ENCODE data around the gene ING1.
"Not testable (repeated sequence)": the region's sequence is repeated elsewhere in the genome, so short reads cannot be mapped to it uniquely, and the experiment has no call there.

The ING1 gene

GRCh38 chr13:110715395-110716246, 2.1 kb downstream of the ING1 start:
- peak; percentile 96 for DNase-seq

GRCh38 chr13:110716247-110716515, 2.7 kb downstream of the ING1 start:
- no peak for DNase-seq

GRCh38 chr13:110719036-110719710, 5.7 kb downstream of the ING1 start:
- DNase-seq, result no peak

GRCh38 chr13:110722971-110723370, 9.5 kb downstream of the ING1 start:
- DNase-seq, result no peak

GRCh38 chr13:110723598-110723997, 10.1 kb downstream of the ING1 start:
- no peak for DNase-seq

- DNase-seq, result not testable (repeated sequence)
These were observed 12.7 kb downstream of the ING1 start for GRCh38 chr13:110726153-110726552.

- peak; percentile 67 for DNase-seq
These were observed 13.2 kb downstream of the ING1 start for GRCh38 chr13:110726726-110727125.

- no peak for DNase-seq
These were observed 17.6 kb downstream of the ING1 start for GRCh38 chr13:110731072-110731471.

- no peak for DNase-seq
These were observed 21.1 kb downstream of the ING1 start for GRCh38 chr13:110734561-110734960.

- DNase-seq, result no peak
These were observed 24.1 kb downstream of the ING1 start for GRCh38 chr13:110737555-110737954.

GRCh38 chr13:110743687-110744086, 30.2 kb downstream of the ING1 start:
- no peak for DNase-seq

GRCh38 chr13:110746438-110746837, 32.9 kb downstream of the ING1 start:
- DNase-seq, result no peak

- no peak for DNase-seq
These were observed 34.8 kb downstream of the ING1 start for GRCh38 chr13:110748271-110748670.

GRCh38 chr13:110756219-110756631, 42.7 kb downstream of the ING1 start:
- no peak for DNase-seq

- DNase-seq, result no peak
These were observed 43.8 kb downstream of the ING1 start for GRCh38 chr13:110757296-110757695.

- no peak for DNase-seq
These were observed 44.8 kb downstream of the ING1 start for GRCh38 chr13:110758195-110758805.

GRCh38 chr13:110759710-110760109, 46.2 kb downstream of the ING1 start:
- DNase-seq, result no peak

- no peak for DNase-seq
These were observed 47.1 kb downstream of the ING1 start for GRCh38 chr13:110760611-110761010.

GRCh38 chr13:110766671-110767430, 53.4 kb downstream of the ING1 start:
- no peak for DNase-seq

GRCh38 chr13:110767476-110767875, 54.0 kb downstream of the ING1 start:
- no peak for DNase-seq

GRCh38 chr13:110769097-110769496, 55.6 kb downstream of the ING1 start:
- no peak for DNase-seq

GRCh38 chr13:110770678-110771077, 57.2 kb downstream of the ING1 start:
- no peak for DNase-seq

GRCh38 chr13:110771194-110771593, 57.7 kb downstream of the ING1 start:
- DNase-seq, result no peak

Data from CD4-positive, alpha-beta T cell treated with Interleukin-17A for 4 hours (primary cell).